Hematopoietic multipotent progenitor cell treated with erythropoietin and hydrocortisone succinate and interleukin-3 and kit ligand, for 4 days (in vitro differentiated cells): Measurements from ENCODE around the gene GTF3C4.
"Not testable (repeated sequence)": the region's sequence is repeated elsewhere in the genome, so short reads cannot be mapped to it uniquely, and the experiment has no call there.

ENCODE experiments used
- DNase-seq: peaks from one replicate; pipeline ENCODE4 v3.0.0-alpha.2; 2015

GTF3C4 gene

DNA sequence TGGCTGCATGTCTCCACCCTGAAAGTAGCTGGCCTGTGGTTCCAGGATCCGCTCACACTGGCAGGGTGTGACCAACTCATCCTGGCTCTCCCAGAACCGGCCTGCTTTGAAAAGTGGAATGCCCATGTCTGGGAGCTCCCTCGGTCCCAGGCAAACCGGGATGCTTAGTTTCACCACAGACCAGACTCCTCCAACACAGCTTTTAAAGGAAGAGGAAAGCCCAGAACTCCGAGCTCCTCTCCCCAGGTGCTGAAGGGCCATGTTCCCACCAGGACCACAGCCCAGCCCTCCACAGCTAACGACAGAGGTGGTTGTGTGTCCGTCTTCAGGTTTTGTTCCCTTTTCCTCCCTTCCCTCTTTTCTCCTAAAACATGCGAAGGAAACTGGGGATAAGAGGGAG is 38.0 kb downstream of the GTF3C4 start:
- DNase-seq = no peak

DNA sequence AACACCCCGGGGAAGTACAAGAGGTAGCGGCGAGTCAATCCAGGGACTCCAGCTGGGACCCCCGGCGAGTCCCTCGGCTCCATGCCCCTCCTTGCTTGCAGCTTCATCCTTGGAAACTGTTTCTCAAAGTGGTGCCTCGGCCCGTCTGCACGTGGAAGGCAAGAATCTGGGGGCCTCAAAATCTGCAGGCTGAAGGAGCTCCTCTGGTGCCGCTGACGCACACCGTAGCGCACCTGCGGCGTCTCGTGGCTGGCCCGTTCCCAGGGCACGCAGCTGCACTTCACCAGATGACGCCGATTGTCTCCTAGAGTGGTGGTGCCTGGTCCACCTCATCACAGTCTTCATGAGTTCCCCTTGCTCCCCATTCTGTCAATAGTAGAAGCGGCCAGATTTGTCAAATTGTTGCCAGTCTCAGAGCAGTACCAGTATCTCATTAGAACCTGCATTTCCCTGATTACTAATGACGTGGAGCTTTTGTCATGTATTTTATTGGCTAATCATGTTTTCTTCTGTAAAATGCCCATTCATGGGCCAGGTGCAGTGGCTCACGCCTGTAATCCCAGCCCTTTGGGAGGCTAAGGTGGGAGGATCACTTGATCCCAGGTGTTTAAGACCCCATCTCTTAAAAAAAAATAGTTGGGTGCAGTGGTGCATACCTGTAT is 38.6 kb downstream of the GTF3C4 start:
- no peak for DNase-seq

DNA sequence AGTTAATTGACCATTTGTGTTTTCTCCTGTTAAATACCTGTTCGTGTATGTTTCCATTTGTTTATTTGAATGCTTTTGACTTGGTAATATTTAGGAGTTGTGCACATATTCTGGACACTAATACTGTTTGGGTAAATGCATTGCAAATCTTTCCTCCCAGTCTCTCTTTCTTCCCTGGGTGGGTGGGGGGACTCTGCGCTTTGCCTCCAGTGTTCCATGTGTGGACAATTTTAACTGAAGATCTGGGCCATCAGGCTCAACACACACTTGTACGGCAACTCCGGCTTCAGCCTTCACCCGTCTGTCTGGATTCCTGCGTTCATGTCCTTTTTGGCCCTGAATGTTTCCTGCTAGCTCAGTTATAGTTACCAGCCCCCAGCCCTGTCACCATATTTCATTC is 40.1 kb downstream of the GTF3C4 start:
- DNase-seq = no peak

DNA sequence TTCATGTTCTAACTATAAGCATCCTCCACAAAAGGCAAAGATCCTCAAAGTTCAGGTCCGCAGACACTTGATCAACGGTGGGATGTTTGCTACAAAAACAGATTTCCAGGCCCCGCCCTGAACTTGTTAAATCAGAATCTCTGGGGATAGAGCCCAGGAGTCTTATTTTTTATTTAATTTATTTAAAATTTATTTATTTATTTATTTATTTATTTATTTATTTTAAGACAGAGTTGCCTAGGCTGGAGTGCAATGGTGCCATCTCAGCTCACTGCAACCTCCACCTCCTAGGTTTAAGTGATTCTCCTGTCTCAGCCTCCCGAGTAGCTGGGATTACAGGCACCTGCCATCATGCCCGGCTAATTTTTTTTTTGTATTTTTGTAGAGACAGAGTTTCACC is 40.9 kb downstream of the GTF3C4 start:
- not testable (repeated sequence) for DNase-seq

DNA sequence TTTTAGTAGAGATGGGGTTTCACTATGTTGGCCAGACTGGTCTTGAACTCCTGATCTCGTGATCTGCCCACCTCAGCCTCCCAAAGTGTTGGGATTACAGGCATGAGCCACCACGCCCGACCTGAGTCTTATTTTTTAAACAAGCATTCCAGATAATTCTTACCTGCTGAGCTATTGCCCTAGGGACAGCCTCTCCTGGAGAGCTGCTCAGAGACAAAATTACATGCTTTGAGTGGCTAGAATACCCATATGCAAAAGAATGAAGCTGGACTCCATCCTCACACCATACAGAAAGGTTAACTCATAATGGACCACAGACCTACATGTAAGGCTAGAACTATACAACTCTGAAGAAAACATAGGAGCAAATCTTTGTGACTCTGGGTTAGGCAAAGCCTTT is 41.6 kb downstream of the GTF3C4 start:
- no peak for DNase-seq

DNA sequence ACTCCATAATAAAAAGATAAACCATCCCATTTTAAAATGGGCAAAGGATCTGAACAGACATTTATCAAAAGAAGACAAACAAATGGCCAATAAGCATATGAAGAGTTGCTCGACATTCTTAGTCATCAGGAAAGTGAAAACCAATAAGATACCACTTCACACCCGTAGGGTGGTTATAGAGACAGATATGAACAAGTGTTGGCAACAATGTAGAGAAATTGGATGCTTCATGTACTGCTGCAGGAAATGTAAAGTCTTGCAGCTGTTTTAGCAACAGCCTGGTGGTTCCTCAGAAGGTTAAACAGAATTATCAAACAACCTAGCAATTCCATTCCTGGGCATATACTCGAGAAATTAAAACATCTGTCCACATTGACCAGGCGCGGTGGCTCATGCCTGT is 42.5 kb downstream of the GTF3C4 start:
- DNase-seq = no peak

DNA sequence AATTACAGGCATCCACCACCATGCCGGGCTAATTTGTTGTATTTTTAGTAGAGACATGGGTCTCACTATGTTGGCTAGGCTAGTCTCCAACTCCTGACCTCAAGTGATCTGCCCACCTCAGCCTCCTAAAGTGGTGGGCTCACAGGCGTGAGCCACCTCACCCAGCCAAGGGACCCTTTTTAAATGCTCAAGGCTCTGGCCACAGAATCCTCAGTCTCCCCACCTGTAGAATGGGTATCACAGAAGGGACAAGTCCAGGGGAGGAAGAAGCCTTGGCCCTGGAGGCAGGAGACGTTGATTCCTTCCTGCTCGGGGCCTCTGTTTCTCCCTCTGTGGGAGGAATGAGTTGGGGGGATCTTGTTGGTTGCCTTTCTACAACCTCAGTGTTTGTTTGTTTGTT is 45.7 kb downstream of the GTF3C4 start:
- DNase-seq = no peak

DNA sequence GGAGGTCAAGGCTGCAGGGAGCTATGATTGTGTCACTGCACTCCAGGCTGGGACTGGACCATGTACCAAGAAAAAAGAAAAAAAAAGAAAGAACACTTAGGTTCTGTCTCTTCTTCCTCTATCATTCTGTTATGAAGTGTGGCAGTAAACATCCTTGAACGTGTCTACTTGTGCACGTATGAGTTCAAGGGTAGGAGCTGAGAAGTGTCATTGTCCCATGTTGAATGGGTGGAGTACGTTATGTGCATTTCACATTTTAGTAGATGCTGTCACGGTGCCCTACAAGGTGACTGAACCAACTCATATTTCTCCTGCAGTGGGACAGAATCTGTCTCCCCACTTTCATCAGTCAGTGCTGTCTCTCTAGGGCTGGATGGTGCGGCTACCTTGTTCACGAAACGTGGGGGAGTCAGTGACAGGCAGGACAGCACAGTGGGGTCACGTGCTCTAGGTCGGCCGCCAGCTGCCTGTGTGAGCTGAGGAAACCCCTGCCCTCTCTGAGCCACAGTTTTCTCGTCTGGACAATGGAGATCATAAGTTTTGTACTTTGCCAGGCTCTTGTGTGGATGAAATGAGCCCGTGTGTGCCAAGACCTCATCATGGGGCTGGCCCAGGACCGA is 47.2 kb downstream of the GTF3C4 start:
- DNase-seq = no peak

DNA sequence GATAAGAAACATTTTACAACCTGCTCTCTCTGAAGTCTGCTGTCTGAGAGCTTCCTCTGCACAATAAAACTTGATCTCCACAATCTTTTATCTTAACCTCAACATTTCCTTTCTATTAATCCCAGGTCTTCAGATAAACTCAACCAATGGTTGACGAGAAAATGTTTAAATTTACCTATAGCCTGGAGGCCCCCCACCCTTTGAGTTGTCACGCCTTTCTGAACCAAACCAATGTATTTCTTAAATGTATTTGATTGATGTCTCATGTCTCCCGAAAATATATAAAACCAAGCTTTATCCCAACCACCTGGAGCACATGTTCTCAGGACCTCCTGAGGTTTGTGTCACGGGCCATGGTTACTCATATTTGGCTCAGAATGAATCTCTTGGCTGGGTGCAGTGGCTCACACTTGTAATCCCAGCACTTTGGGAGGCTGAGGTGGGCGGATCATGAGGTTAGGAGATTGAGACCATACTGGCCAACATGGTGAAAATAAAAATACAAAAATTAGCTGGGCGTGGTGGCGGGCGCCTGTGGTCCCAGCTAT is 48.2 kb downstream of the GTF3C4 start:
- peak; percentile 48 for DNase-seq

DNA sequence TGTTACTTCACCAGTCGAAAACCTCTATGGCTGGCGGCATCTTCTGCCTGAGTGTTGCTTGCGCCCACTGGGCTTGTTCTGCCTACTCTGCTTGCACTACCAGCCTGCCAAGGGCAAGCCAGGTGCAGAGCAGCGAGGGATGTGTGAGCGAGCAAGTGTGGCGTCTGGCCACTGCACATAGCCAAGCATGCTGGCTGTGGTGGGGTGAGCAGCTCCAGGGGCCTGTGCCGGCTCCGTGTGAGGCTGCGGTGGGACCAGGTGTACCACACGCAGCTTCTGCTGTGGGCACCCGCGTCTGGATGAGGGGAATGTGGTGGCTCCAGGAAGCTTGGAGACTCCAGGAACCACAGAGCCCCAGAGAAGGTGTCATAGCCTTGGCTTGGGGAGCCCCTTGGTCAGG is 51.4 kb downstream of the GTF3C4 start:
- no peak for DNase-seq

DNA sequence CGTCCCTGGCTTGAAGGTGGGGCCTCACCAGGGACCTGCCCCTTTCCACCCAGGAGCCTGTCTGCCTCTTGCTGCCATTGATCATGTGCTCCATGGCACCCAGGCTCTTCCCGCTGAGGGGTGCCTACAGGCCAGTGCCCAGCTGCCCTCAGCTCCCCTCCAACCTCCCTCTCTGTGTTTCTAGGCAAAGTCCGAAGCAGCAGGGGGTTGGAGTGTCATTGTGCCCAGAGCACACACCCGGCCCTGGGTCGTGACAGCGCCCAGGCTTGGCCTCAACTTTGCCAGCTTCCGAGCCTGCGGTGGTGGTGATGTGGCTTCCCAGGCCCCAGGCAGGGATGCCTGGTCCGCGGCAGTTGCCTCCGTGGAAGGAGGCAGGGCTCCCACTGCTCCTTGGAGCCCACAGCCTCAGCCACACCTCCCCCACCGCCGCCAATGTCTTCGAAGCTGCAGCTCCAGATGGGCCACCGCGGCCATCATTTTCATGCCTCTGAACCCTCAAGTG is 52.4 kb downstream of the GTF3C4 start:
- DNase-seq = no peak

DNA sequence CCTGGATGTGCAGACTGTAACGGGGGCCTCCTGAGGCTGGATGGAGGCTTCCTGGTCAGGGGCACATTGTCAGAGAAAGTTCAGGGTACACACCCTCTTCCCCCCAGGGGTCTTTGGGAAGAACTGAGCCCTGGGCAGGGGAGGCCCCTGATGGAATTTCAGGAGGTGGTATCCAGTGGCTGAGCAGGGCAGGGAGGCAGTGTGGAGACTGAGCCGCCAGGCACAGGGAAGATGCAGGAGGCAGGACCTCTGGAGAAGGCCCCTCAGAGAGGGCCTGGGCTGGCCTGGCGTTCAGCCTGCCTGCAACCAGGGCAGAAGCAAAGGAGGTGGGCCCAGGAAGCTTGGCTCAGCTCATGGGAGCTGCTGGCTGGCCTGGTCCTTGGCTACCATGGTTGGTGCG is 53.5 kb downstream of the GTF3C4 start:
- DNase-seq = no peak

DNA sequence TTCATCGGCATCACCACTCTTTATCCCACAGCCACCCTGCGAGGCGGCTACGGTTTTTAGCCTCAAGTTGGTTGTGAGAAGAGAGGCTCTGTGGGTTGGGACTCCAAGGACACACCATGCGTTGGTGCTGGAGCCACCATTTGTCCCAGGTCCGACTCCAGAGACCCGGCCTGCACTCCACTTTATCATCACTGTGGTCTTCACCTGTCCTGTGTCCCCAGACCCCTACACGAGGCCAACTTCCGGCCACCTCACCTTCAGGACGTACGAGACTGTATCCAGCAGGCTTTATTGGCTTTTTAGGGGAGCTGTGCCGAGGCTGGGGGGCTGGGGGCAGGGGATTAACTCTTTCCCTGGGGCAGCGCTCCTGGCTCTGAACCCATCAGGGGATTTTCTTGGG is 55.0 kb downstream of the GTF3C4 start:
- DNase-seq = no peak

DNA sequence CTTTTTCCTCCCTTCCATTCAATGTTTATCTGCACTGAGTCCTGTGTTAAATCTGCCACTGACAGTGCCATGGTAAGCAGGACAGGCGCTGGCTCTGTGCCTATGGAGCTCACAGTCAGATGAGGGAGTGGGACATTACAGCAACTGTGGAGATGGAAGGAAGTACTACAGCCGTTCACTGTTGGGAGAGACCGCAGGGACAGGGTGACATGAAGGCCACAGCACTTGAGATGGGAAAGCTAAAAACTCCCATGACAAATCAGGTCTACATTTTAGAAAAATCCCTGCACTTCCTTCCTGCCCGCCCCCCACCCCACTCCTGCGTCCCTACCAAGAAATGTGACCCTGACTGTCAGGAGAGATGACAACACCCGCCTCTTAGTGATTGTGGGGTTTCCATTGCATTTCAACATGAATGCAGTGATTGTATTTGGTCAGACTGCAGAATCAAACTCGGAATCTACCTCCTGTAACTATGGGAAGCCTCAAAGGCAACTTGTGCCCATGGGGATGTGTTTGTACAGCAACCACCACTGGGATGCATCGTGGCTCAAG is 56.4 kb downstream of the GTF3C4 start:
- no peak for DNase-seq

DNA sequence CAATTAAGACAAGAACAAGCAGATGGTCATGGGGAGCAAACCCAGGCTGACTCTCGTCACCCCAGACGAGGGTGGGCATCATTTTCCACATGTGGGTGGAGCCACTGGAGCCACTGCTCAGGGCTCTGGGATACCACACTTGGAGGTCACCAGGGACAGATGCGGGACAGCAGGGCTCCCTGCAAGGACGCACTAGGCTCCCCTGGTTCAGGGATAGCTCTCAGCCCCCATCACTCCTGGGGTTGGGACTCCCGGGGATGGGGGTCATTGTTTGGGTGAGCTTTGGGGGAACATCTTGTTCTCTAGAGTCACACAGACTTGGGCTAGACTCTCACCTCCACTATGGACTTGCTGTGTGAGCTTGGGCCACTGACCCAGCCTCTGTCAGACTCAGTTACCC is 57.8 kb downstream of the GTF3C4 start:
- no peak for DNase-seq

DNA sequence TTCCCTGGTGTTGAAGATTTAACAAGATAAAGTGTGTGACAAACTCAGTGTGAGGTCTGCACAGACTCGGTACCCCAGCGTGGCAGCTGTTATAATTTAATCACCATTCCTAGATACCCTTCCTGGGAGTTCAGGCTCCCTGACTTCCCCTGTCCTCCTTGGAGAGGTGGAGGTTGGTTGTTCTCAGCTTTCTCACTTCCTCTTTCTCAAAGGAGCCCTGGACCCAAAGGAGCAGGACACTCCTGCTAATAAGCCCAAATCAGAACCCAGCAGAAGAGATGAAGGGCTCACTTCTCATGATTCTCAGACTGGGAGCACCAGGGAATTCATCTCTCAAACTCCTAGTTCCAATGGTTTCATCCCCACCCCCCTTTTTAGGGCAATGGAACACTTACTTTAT is 58.2 kb downstream of the GTF3C4 start:
- no peak for DNase-seq

DNA sequence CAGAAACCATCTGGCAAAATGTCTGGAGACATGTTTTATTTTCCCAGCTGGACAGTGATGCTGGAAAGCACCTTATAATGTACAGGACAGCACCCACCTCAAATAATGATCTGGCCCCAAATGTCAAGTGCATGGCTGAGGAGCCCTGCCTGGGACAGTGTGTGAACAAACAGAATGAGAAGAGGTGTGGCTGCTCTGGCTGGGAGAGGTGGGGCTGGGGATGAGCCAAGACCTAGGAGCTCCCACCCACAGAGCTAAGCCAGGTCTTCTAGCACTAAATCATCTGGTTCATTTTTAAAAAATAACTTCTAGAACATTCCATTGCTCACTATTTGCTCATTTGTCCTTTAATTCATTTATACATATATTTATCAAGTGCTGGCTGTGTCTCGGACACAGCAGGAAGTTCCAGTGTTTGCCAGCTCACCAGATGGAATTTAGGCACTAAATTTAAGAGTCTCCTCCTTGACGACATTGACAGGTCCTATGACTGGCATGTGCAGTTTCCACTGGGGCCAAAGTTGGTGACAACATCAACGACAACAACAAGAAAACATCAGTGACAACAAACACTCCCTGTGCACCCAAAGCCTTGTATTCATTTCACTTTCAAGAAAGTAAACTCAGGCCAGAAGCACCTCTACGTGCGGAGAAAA is 59.1 kb downstream of the GTF3C4 start:
- DNase-seq = no peak

DNA sequence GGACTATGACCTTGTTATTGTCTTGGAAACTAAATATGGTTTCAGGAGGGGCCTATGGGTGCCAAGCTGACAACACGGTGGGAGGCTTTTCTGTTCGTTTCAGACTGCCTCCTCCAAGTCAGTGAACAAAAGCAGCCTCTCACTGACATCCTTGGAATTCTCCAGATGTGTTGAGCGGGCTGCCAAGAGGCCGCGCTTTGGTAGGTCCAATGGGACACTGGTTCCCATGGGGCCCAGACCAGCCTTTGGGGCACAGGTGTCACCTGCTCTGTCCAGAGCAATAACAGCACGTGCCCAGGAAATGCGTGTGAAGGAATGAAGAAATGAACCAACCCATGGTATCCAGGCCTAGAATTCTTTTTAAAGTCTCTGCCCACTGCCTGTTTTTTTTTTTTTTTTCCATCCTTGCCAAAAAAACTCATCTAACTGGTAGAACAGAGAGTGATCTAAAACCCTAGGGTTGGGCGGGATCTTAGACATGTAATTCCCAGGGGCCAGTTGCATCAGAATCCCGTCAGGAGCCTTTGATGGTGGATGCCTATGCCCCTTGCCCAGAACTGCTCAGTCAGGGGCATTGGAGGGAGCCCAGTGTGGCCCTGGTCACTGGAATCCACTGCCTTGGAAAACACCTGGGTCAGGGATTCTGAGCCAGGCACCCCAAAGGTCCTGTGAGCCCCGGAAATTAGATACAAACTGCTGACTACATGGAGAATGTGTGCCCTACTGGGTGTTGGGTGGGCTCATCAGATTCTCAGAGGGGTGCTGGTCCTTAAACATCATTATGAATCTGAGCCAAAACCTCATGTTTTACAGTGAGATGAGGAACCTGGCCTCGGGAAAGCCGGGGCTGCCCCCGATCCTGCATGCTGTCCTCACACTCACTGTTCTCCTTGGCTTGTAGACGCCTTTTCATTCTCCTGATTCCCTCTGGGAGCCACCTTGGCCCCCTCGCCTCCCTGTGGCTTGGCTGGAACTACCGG is 60.1 kb downstream of the GTF3C4 start:
- DNase-seq = no peak

DNA sequence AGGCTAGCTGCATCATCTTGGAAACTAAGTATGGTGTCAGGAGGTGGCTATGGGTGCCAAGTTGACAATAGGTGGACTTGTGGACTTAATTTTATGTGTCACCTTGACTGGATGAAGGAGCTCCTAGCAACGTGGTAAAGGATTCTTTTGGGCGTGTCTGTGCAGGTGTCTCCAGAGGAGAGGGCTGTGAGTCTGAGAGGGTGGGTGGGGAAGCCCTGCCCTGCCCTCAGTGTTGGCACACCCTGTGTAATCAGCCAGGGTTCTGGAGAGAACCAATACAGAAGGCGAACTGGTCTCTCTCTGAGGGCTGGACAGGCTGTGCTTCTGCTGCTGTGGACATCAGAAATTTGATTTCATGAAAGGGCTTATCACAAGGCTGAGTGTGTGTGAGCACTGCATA is 61.0 kb downstream of the GTF3C4 start:
- DNase-seq = no peak

DNA sequence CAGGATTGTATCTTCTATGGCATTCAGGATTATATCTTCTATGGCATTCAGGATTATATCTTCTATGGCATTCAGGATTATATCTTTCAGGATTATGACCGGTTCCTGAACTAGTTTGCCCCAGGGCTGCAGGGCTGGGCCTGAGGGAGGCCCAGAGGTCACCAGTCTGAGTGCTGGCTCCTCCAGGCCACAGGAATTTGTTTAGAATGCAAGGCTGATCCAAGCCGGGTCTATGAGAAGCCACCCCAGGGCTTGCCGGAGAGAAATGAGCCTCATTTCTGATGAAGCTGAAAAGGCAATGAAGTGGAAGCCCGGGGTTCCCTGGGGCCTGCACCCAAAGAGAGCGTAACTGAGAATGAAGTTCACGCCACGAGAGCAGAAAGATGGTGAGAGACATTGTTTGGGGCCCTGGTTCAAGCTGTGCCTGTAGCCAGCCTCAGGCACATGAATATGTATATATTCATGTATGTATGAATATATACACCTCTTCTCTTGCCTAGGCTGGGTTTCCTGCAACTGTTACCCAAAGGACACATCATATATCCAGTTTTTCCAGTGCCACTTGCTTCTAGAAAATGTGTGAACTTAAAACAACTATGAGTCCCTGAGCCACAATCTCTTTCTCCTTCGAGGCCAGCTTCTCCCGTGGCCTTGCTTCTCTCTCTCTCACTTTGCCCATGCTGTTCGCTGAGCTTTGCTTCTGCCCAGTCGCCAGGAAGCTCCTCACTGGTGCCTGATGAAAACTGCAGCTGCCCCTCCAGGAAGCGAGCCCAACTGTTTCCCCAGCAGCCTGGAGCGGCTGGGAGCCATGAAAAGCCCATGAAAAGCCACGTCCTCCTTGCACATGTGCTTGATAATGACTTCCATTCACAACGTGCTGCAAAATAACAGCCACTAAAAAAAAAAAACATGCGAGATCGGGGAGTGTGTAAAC is 62.3 kb downstream of the GTF3C4 start:
- DNase-seq = no peak

DNA sequence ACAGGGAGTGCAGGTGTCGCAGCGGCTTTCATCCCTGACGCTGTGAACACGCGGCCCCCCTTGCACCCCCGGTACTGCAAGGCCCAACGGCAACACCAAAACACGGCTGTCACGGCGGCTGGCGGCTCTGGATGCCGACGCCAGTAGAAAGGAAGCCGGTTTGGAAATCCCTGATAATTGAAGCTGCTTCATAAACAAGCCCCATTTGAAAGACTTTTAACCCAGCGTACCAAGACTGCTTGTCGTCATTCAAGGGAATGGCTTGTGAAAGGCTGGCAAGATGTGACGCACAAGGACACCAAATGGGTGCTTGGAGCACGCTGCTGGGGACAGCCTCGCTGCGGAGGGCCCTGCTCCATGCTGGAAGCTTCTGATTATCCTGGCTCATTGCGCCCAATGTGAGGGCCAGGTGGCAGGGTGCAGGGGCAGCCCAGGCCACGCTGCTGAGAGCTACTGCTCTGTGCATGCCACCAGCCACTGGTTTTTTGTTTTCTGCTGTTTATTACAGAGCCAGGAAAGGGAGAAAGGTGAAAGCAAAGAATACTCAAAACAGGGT is 63.1 kb downstream of the GTF3C4 start:
- DNase-seq = no peak
